ENCODE measurements around the gene CCL2.
"Not testable (repeated sequence)": the region's sequence is repeated elsewhere in the genome, so short reads cannot be mapped to it uniquely, and the experiment has no call there.

CCL2 gene

GRCh38 chr17:34221411-34221810 lies 33.7 kb upstream of the CCL2 start:
- H3K27ac ChIP-seq: no peak overlapping the region
- no peak overlapping the region for H3K4me3 ChIP-seq
- DNase-seq (ENCODE audit: low read depth, low spot score): no peak
- no peak for TF ChIP-seq FOXP2 (optimal IDR thresholded peaks at IDR 0.05; ENCODE audit: control extremely low read depth, extremely low read length, insufficient read depth)
- TF ChIP-seq POLR2AphosphoS5 (IDR thresholded peaks at IDR 0.05; ENCODE audit: borderline replicate concordance, low read depth, low read length): no peak
- no peak for TF ChIP-seq EZH2 (IDR thresholded peaks at IDR 0.05)
- H3K9ac ChIP-seq (ENCODE audit: insufficient read length): no peak overlapping the region
- H3K9me3 ChIP-seq (ENCODE audit: low read depth, low read length): no peaks in the 10 kb centered on the region
- H3K36me3 ChIP-seq (ENCODE audit: insufficient read depth, low read length): no peaks in the 10 kb centered on the region

GRCh38 chr17:34222722-34223497 lies 32.2 kb upstream of the CCL2 start:
- no peak for DNase-seq (ENCODE audit: low read depth, low spot score)
- H3K4me3 ChIP-seq: no peak overlapping the region
- H3K36me3 ChIP-seq (ENCODE audit: insufficient read depth, low read length): no peaks in the 10 kb centered on the region
- no peaks in the 10 kb centered on the region for H3K9me3 ChIP-seq (ENCODE audit: low read depth, low read length)
- H3K9ac ChIP-seq (ENCODE audit: insufficient read length): no peak overlapping the region
- H3K27ac ChIP-seq: no peak overlapping the region
- TF ChIP-seq EZH2 (IDR thresholded peaks at IDR 0.05) (no peak), POLR2AphosphoS5 (IDR thresholded peaks at IDR 0.05; ENCODE audit: borderline replicate concordance, low read depth, low read length) (no peak), FOXP2 (optimal IDR thresholded peaks at IDR 0.05; ENCODE audit: control extremely low read depth, extremely low read length, insufficient read depth) (no peak)

- TF ChIP-seq POLR2AphosphoS5 (IDR thresholded peaks at IDR 0.05; ENCODE audit: borderline replicate concordance, low read depth, low read length) (no peak), EZH2 (IDR thresholded peaks at IDR 0.05) (no peak), FOXP2 (optimal IDR thresholded peaks at IDR 0.05; ENCODE audit: control extremely low read depth, extremely low read length, insufficient read depth) (no peak)
- DNase-seq (ENCODE audit: low read depth, low spot score): no peak
- H3K9me3 ChIP-seq (ENCODE audit: low read depth, low read length): no peaks in the 10 kb centered on the region
These were observed 30.0 kb upstream of the CCL2 start for GRCh38 chr17:34225046-34225445.

GRCh38 chr17:34226011-34226743 lies 28.9 kb upstream of the CCL2 start:
- H3K4me3 ChIP-seq: no peak overlapping the region
- H3K9ac ChIP-seq (ENCODE audit: insufficient read length): no peak overlapping the region
- no peak for DNase-seq (ENCODE audit: low read depth, low spot score)
- no peaks in the 10 kb centered on the region for H3K9me3 ChIP-seq (ENCODE audit: low read depth, low read length)
- H3K27ac ChIP-seq: no peak overlapping the region
- H3K36me3 ChIP-seq (ENCODE audit: insufficient read depth, low read length): no peaks in the 10 kb centered on the region
- TF ChIP-seq EZH2 (IDR thresholded peaks at IDR 0.05) (no peak), FOXP2 (optimal IDR thresholded peaks at IDR 0.05; ENCODE audit: control extremely low read depth, extremely low read length, insufficient read depth) (no peak), POLR2AphosphoS5 (IDR thresholded peaks at IDR 0.05; ENCODE audit: borderline replicate concordance, low read depth, low read length) (no peak)

More at GRCh38 chr17:34225046-34225445, 30.0 kb upstream of the CCL2 start:
- H3K27ac ChIP-seq: no peak overlapping the region
- no peaks in the 10 kb centered on the region for H3K36me3 ChIP-seq (ENCODE audit: insufficient read depth, low read length)
- no peak overlapping the region for H3K9ac ChIP-seq (ENCODE audit: insufficient read length)
- no peak overlapping the region for H3K4me3 ChIP-seq

- H3K27ac ChIP-seq: no peak overlapping the region
- no peaks in the 10 kb centered on the region for H3K36me3 ChIP-seq (ENCODE audit: insufficient read depth, low read length)
- H3K4me3 ChIP-seq: no peak overlapping the region
- no peaks in the 10 kb centered on the region for H3K9me3 ChIP-seq (ENCODE audit: low read depth, low read length)
- H3K9ac ChIP-seq (ENCODE audit: insufficient read length): no peak overlapping the region
- no peak for TF ChIP-seq FOXP2 (optimal IDR thresholded peaks at IDR 0.05; ENCODE audit: control extremely low read depth, extremely low read length, insufficient read depth)
- no peak for TF ChIP-seq POLR2AphosphoS5 (IDR thresholded peaks at IDR 0.05; ENCODE audit: borderline replicate concordance, low read depth, low read length)
- no peak for TF ChIP-seq EZH2 (IDR thresholded peaks at IDR 0.05)
- no peak for DNase-seq (ENCODE audit: low read depth, low spot score)
These were observed 28.4 kb upstream of the CCL2 start for GRCh38 chr17:34226744-34227034.

- H3K9ac ChIP-seq (ENCODE audit: insufficient read length); H3K9me3 ChIP-seq (ENCODE audit: low read depth, low read length): not testable (repeated sequence)
These were observed 27.8 kb upstream of the CCL2 start for GRCh38 chr17:34227293-34227692.

GRCh38 chr17:34227707-34228106 lies 27.4 kb upstream of the CCL2 start:
- no peak overlapping the region for H3K27ac ChIP-seq

More at GRCh38 chr17:34227293-34227692, 27.8 kb upstream of the CCL2 start:
- not testable (repeated sequence) for DNase-seq (ENCODE audit: low read depth, low spot score); H3K4me3 ChIP-seq; H3K36me3 ChIP-seq (ENCODE audit: insufficient read depth, low read length); H3K27ac ChIP-seq

GRCh38 chr17:34228781-34229180 lies 26.3 kb upstream of the CCL2 start:
- Histone ChIP-seq H3K36me3 (ENCODE audit: insufficient read depth, low read length) (no peaks in the 10 kb centered on the region), H3K27ac (no peak overlapping the region), H3K4me3 (no peak overlapping the region), H3K9ac (ENCODE audit: insufficient read length) (no peak overlapping the region), H3K9me3 (ENCODE audit: low read depth, low read length) (no peaks in the 10 kb centered on the region)
- no peak for DNase-seq (ENCODE audit: low read depth, low spot score)
- no peak for TF ChIP-seq EZH2 (IDR thresholded peaks at IDR 0.05)
- TF ChIP-seq FOXP2 (optimal IDR thresholded peaks at IDR 0.05; ENCODE audit: control extremely low read depth, extremely low read length, insufficient read depth): no peak
- no peak for TF ChIP-seq POLR2AphosphoS5 (IDR thresholded peaks at IDR 0.05; ENCODE audit: borderline replicate concordance, low read depth, low read length)

More at GRCh38 chr17:34227707-34228106, 27.4 kb upstream of the CCL2 start:
- H3K9me3 ChIP-seq (ENCODE audit: low read depth, low read length): no peaks in the 10 kb centered on the region
- TF ChIP-seq EZH2 (IDR thresholded peaks at IDR 0.05) (no peak), FOXP2 (optimal IDR thresholded peaks at IDR 0.05; ENCODE audit: control extremely low read depth, extremely low read length, insufficient read depth) (no peak), POLR2AphosphoS5 (IDR thresholded peaks at IDR 0.05; ENCODE audit: borderline replicate concordance, low read depth, low read length) (no peak)
- no peak for DNase-seq (ENCODE audit: low read depth, low spot score)
- no peaks in the 10 kb centered on the region for H3K36me3 ChIP-seq (ENCODE audit: insufficient read depth, low read length)
- H3K9ac ChIP-seq (ENCODE audit: insufficient read length): no peak overlapping the region
- H3K4me3 ChIP-seq: no peak overlapping the region
